HepG2 (cell line): ENCODE results near the gene CNPPD1. TPM values are rescaled to one million over a fixed set of nuclear protein-coding genes. Genes with fewer than 3 reads are reported as not detected.

ENCODE experiments used
- ASH2L ChIP-seq: fragments of 300-600, 200-600 bp; sonication (generic); IDR thresholded peaks from 2 replicates; pipeline ENCODE4 v1.7.0; 2017; ENCODE audit warnings: low read depth, mild to moderate bottlenecking, moderate library complexity, mixed read lengths, low read length; ENCODE audit not compliant: insufficient read length
- DPF2 ChIP-seq: sonication (generic); formaldehyde crosslinking; IDR thresholded peaks from 2 replicates; pipeline ENCODE4 v1.4.0; 2020; ENCODE audit warnings: mild to moderate bottlenecking, low read depth, missing genetic modification reagents, borderline replicate concordance
- E2F1 ChIP-seq: sonication (generic); formaldehyde crosslinking; IDR thresholded peaks from 2 replicates; pipeline ENCODE4 v1.5.0; 2020; ENCODE audit warnings: missing genetic modification reagents
- ELF4 ChIP-seq: sonication (generic); formaldehyde crosslinking; IDR thresholded peaks from 2 replicates; pipeline ENCODE4 v1.5.0; 2020; ENCODE audit warnings: missing genetic modification reagents, mild to moderate bottlenecking, moderate library complexity, borderline replicate concordance
- GZF1 ChIP-seq: sonication (generic); formaldehyde crosslinking; IDR thresholded peaks from 2 replicates; pipeline ENCODE4 v1.5.1; 2020; ENCODE audit warnings: mild to moderate bottlenecking, missing genetic modification reagents
- KDM5A ChIP-seq: fragments of 200-600 bp; sonication (generic); IDR thresholded peaks from 2 replicates; pipeline ENCODE4 v1.7.0; 2018; ENCODE audit warnings: antibody characterized with exemption, mild to moderate bottlenecking, low read length, borderline replicate concordance
- KLF16 ChIP-seq, 2 experiments: sonication (generic) in 1 of 2; formaldehyde crosslinking in 1 of 2; IDR thresholded peaks; 2 replicates each; pipeline versions ENCODE4 v1.6.1 to v1.8.0; 2016 to 2023; ENCODE audit warnings: missing genetic modification reagents in 2 of 2, missing compliant biosample characterization in 1 of 2
- PLRG1 ChIP-seq: fragments of 450-650 bp; conservative IDR thresholded peaks from 2 replicates; pipeline ENCODE4 v1.6.1; 2016
- XBP1 ChIP-seq: sonication (generic); formaldehyde crosslinking; IDR thresholded peaks from 2 replicates; pipeline ENCODE4 v1.5.0; 2020; ENCODE audit warnings: missing genetic modification reagents
- ZBED4 ChIP-seq: sonication (generic); formaldehyde crosslinking; IDR thresholded peaks from 2 replicates; pipeline ENCODE4 v1.4.0; 2020; ENCODE audit warnings: missing genetic modification reagents, borderline replicate concordance
- ZNF124 ChIP-seq: sonication (generic); formaldehyde crosslinking; IDR thresholded peaks from 2 replicates; pipeline ENCODE4 v1.4.0; 2020; ENCODE audit warnings: missing genetic modification reagents
- ZNF3 ChIP-seq: IDR thresholded peaks from 2 replicates; pipeline ENCODE4 v1.7.0; 2017; ENCODE audit warnings: inconsistent platforms
- ZNF431 ChIP-seq: sonication (generic); formaldehyde crosslinking; IDR thresholded peaks from 2 replicates; pipeline ENCODE4 v1.9.0; 2022; ENCODE audit warnings: missing genetic modification reagents, low read depth, mild to moderate bottlenecking, borderline replicate concordance
- ZNF468 ChIP-seq: sonication (generic); formaldehyde crosslinking; IDR thresholded peaks from 2 replicates; pipeline ENCODE4 v1.8.0; 2022; ENCODE audit warnings: mild to moderate bottlenecking, moderate library complexity, missing genetic modification reagents
- ZNF484 ChIP-seq: sonication (generic); formaldehyde crosslinking; IDR thresholded peaks from 2 replicates; pipeline ENCODE4 v1.5.1; 2020; ENCODE audit warnings: mild to moderate bottlenecking, low read depth, missing genetic modification reagents, borderline replicate concordance
- ZNF569 ChIP-seq: sonication (generic); formaldehyde crosslinking; IDR thresholded peaks from 2 replicates; pipeline ENCODE4 v1.5.0; 2020; ENCODE audit warnings: mild to moderate bottlenecking, missing genetic modification reagents, moderate library complexity, borderline replicate concordance
- ZNF749 ChIP-seq: sonication (generic); formaldehyde crosslinking; IDR thresholded peaks from 2 replicates; pipeline ENCODE4 v1.8.0; 2022; ENCODE audit warnings: mild to moderate bottlenecking, missing genetic modification reagents, moderate library complexity, borderline replicate concordance
- polyA plus RNA-seq, 8 experiments: library from polyadenylated mRNA; depleted of rRNA in 3 of 8; stranded (reverse) in 7 of 8; unstranded in 1 of 8; fragments of >200 nt; fragmentation: Illumina TruSeq in 4 of 8; extraction: Trizol in 4 of 8; gene quantifications; 2 replicates each; pipeline versions ENCODE4 v1.2.1 to v1.2.3, GENCODE V29; 2011 to 2016; ENCODE audit warnings: low read depth in 4 of 8, missing spikeins in 1 of 8, mixed read lengths in 1 of 8; ENCODE audit not compliant: insufficient read depth in 1 of 8
- total RNA-seq, 5 experiments: library from RNA; depleted of rRNA; stranded (reverse); fragments of >200 nt; fragmentation: Illumina TruSeq; extraction: Trizol; gene quantifications; 2 replicates each; pipeline ENCODE4 v1.2.3, GENCODE V29; 2016; ENCODE audit warnings: low read depth in 1 of 5
- TF ChIP-seq, protein P1 (sequence below): sonication (generic); formaldehyde crosslinking; IDR thresholded peaks from 2 replicates; pipeline ENCODE4 v1.8.0; 2022; ENCODE audit warnings: mild to moderate bottlenecking, missing genetic modification reagents
- TF ChIP-seq, protein P2 (sequence below): sonication (generic); formaldehyde crosslinking; IDR thresholded peaks from 2 replicates; pipeline ENCODE4 v1.8.0; 2022; ENCODE audit warnings: mild to moderate bottlenecking, missing genetic modification reagents, borderline replicate concordance

The CNPPD1 gene
- total and polyA plus RNA-seq, 2 of the 13 experiments (the other 11 are each of a cell fraction or from before 2014, with no cell fraction given) = 35.5 to 49.4 TPM

DNA sequence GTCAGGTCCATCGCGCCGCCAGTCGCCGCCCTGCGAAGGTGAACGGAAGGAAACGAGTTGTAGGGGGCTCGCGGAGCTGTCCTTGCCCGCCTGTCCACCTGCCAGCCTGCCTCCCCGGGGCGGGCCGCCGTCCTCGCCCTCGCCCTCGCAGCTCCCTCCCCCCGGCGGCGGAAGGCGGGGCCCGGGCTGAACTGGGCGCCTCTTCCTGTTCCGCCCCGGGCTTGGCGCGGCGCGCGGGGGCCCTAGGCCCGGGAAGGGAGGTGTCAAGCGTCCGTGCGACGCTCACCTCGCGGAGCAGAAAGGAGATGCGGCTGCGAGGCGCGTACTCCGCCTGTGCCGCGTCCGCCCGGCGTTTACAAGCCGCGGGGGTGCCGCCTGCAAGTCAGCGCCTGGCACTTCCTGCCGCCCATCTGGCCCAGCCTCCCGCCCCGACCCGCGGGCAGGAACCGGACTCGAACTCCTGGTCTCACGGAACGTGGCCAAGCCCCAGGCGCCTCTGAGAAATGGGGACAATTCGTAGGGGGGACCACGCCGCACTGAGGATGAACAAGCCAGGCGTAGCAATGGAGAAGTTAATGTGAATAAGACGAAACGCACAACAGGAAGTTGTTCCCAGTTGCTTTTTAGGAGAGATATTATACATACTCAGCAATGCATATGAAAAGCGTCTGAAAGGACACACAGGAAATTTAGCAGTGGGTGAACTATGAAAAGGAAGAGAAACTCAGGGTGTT, at the start of gene CNPPD1 (continued):
- peak; percentile 73 for TF ChIP-seq ZNF3 (CRISPR knock-in tag)
- peak; percentile 69; the same call in 1 of the 2 replicates for TF ChIP-seq ZNF569 (CRISPR knock-in tag)
- peak; percentile 56 to 90; a peak in 2 of 4 replicates for TF ChIP-seq KLF16 (CRISPR knock-in tag; IDR thresholded peaks at IDR 0.05)
- peak; percentile 78; the same call in 1 of the 2 replicates for TF ChIP-seq ZNF468
- peak; percentile 96 for TF ChIP-seq ELF4
- TF ChIP-seq GZF1 (CRISPR knock-in tag) = 0 out of 2 replicates have a peak, but pooled peaks have one; percentile 16
- TF ChIP-seq ZNF124 = no peak; the same call in 1 of the 2 replicates
- TF ChIP-seq, protein P1, sequence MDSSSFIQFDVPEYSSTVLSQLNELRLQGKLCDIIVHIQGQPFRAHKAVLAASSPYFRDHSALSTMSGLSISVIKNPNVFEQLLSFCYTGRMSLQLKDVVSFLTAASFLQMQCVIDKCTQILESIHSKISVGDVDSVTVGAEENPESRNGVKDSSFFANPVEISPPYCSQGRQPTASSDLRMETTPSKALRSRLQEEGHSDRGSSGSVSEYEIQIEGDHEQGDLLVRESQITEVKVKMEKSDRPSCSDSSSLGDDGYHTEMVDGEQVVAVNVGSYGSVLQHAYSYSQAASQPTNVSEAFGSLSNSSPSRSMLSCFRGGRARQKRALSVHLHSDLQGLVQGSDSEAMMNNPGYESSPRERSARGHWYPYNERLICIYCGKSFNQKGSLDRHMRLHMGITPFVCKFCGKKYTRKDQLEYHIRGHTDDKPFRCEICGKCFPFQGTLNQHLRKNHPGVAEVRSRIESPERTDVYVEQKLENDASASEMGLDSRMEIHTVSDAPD (CRISPR knock-in tag) = peak; percentile 86
- peak; percentile 95 for TF ChIP-seq ZBED4 (CRISPR knock-in tag)
- TF ChIP-seq PLRG1 = no peak
- peak; percentile 96 for TF ChIP-seq ZNF749 (CRISPR knock-in tag)
- no peak for TF ChIP-seq DPF2 (CRISPR knock-in tag)
- peak; percentile 78; the same call in 1 of the 2 replicates for TF ChIP-seq ZNF484
- TF ChIP-seq, protein P2, sequence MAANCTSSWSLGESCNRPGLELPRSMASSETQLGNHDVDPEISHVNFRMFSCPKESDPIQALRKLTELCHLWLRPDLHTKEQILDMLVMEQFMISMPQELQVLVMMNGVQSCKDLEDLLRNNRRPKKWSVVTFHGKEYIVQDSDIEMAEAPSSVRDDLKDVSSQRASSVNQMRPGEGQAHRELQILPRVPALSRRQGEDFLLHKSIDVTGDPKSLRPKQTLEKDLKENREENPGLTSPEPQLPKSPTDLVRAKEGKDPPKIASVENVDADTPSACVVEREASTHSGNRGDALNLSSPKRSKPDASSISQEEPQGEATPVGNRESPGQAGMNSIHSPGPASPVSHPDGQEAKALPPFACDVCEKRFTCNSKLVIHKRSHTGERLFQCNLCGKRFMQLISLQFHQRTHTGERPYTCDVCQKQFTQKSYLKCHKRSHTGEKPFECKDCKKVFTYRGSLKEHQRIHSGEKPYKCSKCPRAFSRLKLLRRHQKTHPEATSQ (CRISPR knock-in tag) = no peak
- TF ChIP-seq ASH2L = peak; percentile 22
- peak; percentile 67; the same call in 1 of the 2 replicates for TF ChIP-seq XBP1
- TF ChIP-seq KDM5A = no peak
- TF ChIP-seq E2F1 = peak; percentile 95
- TF ChIP-seq ZNF431 (CRISPR knock-in tag) = peak; percentile 29; the same call in 1 of the 2 replicates
